HCEC 1CT (cell line): ENCODE measurements around the gene CAMK1D.

ENCODE experiments used
- DNase-seq: peaks from one replicate; pipeline ENCODE4 v3.0.0-alpha.2; 2017

The CAMK1D gene

DNA sequence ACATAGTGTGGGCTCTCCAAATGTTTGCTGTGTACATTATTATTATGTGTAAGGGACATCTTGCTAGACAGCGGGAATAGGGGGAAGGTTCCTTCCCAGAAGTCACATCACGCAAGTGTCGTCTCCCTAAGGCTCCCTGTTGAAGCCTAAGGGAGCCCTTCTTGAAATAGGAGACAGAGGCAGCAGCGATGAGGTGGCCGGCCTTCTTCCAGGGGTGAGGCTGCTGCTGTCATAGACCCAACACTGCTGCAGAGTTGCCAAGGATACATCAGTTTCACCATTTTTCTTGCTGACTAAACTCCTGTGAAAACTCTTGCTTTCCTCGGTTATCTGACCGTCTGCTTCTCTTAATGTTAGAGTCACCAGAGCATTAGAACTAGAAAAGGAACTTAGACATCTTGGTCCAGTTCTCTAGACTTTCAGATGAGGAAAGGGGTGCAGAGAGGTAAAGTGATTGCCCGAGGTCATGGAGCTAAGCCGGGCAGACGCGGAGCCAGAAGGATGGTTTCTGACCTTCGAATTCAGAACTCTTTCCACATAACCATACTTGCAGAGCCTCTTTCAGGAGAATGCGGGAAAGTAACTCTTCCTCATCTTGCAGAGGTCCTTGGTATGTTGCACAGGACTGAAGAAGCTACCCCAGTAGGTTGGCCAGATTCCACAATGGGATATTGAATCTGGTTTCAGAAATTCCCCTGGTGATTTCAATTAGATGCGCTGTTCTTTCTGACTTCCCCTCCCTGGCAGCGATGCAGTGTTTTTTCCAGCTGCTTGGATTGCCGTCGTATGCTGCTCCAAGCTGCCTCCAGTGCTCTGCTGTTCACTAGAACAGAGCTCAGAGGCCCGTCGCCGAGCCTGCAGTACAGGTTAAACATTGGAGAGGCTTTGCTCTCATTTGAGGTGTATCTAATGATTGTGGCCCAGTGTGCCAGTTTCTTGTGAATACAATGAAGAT is 217.1 kb downstream of the CAMK1D start:
- DNase-seq, result no peak

DNA sequence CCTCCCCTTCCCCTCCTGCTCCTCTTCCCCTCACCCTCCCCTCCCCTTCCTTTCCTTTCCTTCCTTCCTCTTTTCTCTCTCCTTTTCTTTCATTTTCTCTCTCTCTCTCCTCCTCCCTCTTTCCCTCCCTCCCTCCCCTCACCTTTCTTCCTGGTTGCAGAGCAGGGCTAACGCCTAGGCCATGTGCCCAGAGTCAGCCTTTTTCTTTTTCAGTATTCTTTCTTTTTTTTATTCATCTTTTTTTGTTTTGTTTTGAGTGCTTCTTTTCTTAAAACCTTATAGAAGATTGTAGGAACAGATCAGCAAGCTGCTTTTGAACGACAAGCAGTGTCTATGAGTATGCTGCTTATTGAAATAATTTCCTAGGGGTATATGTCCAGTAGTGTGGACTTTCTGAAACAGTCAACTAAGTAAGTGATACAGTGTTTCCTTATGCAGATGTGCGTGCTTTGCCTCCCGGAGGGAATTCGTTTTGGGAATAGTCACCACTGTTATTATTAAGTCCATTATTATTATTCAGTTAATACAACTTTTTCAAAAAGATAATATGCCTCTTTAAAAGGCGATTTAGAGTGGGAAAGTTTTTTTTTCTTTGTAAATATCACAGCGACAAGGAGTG is 219.2 kb downstream of the CAMK1D start:
- DNase-seq, result no peak

DNA sequence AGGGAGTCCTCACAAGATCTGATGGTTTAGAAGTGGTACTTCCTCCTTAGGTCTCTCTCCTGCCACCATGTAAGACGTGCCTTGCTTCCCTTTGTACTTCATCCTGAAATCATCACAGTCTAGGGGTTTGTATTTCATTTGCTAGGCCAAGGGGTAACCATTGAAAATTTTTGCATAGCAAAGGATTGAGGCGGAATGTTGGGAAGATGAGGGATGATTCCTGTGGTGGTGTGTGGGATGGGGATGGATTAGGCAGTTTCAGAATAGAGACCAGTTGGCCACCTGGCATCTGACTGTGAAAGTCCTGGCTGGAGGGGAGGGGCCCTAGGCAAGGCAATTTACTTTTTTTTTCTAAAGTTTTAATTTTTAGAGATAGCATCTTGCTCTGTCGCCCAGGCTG is 222.9 kb downstream of the CAMK1D start:
- no peak for DNase-seq

DNA sequence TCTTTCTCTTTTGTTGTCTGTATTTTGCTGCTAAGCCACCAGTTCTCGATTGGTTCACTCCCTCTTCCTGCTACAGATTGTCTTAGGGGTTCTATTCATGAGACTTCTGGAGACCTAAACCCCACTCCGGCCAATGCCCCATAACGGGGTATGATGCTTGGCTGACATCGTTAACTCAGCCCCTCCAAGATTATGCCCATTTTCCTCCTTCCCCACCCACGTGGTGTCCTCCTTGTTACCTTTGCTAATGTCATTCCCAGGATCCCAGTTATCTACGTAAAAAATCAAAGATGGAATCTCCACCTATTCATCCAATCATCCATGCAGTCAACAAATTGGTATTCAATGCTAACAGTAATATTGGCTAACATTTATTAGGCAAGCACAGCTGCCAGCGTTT is 228.3 kb downstream of the CAMK1D start:
- no peak for DNase-seq

DNA sequence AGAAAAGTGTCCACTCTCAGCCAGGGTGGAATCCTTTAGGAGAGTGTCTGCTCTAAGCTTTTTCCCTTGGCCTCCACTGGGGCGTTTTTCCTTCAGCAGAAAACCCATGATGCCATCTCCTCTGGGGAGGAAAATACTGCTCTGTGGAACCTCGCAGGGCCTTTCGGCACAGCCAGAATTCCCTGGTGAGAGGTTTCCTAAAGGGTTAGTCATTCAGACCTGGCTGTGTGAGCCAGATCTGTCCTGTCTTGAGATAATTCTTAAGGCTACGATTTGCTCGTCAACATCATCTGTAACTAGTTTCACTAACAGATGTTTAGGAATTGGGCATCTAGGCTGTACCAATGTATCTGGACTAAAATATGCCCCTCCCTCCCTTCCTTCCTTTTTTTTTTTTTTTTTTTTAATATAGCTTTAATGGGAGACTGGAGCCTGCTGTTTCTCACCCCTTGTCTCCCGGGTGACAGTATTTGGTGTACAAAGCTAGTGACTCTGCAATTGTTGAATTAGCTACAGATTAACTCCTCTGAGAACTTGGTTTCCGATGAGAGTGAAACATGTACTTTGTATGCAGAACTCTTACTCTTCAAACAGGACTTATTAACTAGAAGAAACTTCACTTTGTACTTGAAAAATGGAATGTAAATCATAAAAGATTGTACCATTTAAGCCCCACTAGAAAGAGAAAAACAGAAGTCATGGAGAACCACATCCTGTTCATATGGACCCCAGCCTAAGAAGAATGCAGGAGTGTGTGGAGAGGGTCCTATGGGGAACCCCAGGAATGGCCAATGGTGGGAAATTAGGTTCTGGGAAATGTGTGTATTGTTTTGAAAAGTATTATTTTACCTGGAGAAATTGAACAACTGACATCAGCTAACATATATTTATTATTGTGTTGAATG is 230.9 kb downstream of the CAMK1D start:
- DNase-seq, result no peak

DNA sequence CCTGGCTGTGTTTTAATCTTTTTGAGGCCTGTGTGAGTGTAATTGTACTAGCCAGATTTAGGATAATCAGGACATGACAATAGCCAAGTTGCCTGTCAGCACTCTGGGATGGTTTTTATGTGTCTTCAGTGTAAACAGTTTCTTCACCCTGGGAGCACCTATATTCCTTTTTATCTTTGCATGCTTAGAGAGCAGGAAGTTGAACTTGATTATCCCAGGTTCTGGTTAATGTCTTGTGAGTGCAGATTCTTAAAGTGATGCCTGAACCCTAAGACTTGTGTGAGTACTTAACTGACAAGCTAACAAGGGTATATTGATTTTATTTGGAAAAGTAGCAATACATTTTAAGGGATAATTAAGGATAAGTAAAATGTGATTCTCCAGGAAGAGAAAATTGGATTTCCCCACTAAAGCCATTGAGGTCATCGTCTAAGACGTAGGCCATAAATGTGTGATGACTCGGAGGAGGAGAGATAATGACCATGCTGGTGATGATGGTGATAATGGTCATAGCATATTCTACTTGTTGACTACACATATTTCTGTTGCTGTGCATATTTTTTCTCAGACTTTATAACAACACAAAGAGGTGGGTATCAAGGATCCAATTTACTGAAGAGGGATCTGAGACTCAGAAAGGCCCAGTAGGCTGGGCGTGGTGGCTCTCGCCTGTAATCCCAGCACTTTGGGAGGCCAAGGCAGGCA is 234.7 kb downstream of the CAMK1D start:
- DNase-seq, result no peak

DNA sequence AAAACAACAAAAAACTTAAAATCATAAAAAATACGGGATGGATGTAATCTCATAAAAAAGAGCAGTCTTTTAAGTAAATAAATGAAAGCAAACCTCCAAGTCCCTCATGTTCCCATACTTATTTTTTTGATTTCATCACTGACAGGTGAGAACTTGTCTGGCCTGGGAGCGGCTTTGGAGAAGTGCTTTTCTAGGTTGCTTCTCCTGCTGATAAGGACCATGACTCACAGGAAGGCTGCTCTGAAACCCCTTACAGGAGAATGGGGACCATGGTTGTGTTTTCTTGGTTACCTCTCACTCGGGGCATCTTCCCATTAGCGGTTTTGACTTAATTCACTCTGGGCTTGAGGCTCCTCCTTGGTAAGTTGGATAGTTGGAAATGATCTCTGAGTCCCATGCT is 237.4 kb downstream of the CAMK1D start:
- DNase-seq, result no peak

DNA sequence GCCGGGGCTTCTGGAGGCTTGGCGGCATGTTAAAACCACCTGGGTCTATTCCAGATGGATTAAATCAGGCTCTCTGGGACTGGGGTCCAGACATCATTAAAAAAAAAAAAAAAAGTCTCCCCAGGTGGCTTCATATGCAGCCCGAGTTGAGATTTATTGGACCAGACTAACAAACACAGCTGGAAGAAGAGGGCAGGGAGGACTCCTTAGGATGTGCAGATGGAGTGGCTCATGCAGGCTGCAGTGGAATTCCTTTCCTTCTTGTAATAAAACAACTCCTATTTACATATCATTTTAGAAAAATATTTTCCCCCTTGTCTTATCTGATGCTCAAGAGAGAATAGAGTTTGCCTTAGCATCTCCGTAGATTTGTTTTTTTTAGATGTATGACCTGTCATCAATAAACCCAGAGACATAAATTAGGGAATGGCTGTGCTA is 238.1 kb downstream of the CAMK1D start:
- no peak for DNase-seq

DNA sequence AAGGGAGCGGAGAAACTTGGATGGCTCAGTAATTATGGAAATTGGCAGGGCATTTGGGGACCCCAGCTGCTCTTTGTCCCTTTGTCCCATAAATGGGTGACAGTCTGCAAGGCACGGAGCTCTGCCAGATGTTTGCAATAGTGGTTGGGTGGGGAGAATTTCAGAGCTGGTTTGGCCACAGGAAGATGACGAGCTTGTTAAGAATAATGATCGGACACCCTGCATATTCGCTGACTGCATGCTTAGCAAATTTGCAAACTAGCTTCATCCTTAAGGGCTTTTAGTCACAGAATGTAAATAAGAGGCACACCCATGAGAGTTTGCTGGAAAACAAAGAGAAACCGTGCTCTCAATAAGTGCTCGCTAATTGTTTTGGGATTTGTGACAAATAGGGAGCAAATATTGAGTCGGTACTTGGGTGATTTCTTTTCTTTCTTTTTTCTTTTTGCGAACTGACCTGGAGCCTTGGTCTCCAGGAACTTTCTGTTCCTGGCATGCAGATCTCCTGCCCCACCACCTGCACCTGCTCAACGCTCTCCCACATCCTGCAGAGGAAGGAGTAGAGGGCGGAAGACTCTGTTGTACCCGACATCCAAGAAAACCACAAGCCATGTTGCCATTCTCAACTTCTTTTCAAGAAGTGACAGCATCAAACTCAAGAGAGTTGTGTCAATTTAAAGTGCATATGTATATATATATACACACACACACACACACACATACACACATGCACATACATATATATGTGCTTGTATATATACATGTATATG is 238.9 kb downstream of the CAMK1D start:
- no peak for DNase-seq

DNA sequence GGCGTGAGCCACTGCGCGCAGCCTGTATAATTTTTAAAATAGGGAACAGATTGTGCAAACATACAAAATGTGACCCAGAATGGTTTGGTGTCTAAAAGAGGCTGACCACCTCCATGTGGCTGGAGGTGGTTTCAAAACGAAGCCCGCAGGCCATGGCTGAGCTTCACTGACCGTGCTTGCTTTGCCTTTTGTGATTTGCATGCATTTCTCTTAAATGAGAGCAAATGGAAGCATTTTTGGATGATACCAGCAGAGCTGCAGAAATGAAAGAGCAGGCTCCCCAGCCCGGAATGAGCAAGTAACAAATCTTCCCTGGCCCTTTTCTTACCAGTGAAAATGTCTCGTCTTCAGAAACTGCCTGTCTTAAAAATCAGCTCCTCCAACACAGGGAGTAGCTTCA is 239.9 kb downstream of the CAMK1D start:
- no peak for DNase-seq

DNA sequence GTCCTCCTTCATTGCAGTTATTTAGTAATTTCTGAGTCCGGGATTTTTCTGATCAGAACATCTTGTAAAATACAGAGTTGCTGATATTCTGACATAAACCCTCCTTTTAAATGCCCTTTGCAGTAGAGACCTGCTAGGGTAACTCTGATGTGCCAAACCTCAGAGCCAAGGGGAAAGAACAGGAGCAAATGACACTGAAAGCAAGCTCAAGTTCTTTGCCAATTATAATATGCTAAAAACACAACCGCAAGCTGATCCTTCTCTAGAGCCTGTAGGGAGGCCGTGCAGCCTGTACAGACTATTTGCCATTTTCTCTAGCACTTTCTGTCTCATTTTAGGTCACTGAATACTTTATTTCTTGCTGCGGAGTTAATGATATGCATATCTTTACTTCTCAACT is 240.4 kb downstream of the CAMK1D start:
- DNase-seq, result no peak

DNA sequence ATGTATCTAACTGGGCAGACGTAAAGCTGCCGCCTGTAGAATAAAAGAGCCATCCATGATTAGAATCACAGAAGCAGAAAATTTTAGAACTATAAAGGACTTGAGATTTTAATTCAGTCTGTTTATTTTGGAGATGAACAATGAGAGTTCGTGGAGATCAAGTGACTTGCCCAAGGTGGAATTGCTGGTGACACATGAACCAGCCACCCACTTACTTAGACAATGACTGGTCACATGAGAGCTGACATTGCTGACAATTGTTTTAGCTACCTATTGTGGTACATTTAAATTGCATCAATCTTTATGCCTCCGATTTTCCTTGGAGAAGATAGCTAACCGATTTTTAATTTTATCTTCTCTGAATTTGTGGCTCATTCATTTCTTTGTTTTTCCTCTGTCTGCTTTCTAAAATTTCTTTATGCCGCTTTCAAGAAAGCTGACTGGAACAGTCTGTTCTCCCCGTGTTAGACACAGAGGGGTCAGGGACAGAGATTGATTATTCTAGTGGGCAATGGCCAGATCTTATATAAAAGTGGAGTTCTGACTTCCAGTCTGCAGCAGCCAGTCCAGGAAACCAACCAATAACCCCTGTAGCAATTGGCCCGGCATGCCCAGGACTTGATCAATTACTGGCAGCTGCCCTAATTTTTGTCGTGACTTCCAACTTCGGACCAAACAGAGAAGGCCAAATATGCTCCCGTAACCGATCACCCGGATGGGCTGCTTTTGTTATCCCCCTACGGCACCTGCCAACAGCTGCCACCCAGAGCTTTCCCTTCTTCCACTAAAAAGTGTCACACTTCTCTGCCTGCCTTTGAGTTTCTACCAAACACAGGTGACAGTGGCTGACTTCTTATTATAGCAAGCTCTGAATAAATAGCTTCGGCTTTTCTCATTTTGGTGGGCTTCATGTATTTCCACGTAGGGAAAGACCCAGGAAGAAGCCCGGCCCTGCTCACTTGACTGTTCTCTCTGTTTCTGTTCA is 241.6 kb downstream of the CAMK1D start:
- DNase-seq, result no peak

DNA sequence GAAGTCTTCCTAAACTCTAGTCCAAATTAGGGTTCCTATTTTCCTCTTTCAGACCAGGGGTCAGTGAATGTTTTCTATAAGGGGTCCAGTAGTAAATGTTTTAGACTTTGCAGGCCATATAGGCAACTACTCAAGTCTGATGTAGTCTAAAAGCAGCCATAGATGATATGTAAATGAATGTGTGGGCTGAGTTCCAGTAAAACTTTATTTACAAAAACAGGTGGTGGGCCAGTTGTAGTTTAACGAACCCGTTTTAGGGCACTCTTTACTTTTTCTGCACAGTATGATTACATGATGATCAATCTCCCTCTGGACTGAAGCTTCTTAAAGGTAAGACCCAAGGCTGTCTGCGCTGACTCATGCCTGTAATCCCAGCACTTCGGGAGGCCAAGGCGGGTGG is 243.6 kb downstream of the CAMK1D start:
- no peak for DNase-seq

DNA sequence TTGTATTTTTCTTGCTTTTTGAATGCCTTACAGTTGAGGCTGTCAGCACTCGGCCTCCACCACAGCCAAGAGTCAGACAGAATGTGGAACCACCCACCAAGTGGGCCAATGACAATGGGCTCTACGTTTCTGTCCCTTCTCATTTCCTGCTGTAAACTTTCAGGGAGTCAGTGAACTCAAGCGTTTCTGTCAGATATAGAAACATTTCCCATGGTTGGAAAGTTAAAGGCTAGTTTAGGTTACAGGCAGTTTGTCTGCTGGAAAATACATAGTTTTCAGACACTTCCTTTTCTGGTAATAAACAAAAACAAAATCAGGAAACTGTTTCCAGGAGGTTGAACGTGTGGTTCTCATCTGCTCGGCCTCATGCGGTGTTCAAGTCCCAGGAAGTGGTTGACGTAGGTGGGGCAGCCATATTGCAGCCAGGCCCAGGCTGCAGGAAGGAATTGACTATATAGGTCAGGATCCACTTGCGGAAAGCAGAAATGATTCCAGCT is 245.1 kb downstream of the CAMK1D start:
- DNase-seq, result no peak

DNA sequence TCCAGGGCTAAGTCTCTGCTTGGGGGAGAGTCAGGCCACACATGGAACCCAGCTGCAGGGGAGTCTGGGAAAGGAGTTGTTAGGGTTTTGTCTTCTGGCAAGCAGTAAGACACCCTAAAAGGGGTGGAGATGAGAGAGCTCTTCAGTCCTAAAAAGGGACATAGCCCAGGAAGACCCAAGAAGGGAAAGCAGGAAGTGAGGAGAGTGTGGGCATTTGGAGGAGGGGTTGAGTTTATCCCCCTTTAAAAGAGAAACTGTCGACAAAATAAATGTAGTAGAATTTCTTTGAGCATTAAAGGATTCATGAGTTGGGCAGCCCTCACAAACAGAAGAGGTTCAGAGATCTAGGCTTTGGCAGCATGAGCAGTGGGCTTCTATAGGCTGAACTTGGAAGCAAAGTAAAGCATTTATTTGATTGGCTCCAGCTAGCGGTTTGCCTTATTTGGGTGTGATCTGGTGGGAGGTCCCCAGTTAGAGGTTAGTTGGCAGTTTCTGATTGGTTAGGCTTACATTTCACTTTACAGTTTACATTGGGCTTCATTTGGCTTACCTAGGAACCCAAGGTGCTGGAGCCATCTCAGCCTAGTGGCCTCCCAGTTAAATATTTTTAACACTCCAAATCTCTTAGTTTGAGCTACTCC is 246.7 kb downstream of the CAMK1D start:
- no peak for DNase-seq

DNA sequence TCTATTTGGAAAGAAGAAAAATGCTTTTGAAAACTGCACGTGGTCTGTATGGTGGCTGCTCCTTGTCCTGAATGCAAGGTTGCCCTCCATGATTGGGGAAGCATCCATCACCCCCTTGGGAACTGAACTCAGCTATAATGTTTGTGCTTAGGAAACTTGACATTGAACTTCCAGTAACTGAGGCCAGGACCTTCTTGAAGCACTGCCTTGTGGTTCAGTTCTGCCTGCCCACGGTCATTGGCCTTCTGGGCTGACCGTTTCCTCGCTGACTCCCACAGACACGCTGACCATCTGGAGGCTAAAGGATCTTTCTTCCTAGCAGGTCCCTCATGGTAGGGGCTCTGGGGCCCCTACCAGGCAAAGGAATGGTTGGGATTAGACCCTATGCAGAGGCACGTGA is 247.8 kb downstream of the CAMK1D start:
- no peak for DNase-seq

DNA sequence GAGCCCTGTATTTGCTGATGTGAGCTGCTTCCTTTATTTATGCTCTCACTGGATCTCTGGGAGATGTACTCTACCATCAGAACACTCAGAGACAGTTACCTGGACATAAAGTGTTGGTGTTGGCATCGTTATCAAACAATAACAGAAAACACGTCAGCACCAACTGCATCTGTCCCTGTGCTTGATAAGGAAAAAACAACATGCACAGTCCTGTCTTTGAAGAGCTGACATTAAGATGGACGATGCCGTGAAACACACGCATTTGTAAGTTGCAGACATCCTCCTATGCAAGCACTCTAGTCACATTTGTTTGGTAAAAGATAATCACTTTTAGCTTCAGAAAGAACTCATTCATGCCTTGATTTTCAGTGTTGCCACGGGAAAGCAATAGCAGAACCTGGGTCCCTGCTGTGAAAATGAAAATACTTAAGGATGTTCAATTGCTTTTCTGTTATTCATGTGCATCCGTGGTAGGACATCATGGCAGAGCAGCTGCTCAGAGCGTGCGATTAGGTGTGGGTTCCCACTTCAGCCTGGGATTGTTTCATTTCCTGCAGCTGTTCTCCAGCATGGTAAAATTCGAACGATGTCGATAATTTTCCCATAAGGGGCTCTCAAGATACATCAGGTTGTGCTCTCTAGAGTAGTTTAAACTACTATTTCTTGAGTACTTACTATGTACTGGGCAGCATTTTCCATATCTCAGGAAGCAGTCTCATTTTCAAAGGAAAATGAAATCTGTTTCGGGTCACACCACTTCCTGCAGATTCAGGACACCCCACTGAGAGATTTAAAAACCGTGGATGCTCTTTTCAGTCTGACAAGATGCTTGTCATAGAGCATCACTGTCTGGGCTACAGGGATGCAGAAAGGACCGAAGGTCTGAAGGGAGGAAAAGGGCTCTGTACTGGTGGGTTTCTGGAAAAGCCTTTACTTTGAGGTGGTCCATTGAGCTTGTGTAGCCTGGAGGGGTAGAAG is 248.7 kb downstream of the CAMK1D start:
- no peak for DNase-seq

DNA sequence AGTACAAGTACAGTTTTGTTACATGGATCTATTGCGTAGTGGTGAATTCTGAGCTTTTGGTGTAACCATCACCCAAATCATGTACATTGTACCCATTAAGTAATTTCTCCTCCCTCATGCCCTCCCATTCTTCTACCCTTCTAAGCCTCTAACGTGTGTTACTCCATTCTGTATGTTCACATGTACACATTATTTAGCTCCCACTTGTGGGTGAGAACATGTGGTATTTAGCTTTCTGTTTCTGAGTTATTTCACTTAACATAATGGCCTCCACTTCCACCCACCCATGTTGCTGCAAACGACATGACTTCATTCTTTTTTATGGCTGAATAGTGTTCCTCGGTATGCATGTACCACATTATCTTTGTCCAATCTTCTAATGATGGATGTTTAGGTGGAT is 251.3 kb downstream of the CAMK1D start:
- no peak for DNase-seq

DNA sequence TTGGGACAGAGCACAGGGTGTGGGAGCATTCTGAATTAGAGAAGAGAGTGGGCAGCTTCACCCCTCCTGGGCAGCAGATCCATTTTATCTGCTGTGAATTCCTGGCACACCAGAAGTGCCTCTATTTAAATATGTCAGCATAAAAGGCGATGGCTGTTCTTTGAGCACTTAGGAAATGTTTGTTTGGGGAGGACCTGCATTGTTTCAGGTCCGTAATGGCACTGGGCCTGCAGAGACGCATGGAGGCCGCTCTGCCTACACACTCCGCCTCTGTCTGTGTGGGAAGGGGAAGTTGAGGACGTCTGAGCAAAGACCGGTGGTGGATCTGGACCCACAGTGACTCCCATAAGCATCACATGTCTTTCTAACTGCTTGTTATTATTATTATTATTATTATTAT is 253.2 kb downstream of the CAMK1D start:
- no peak for DNase-seq
